ENCODE data around the gene KLK7.
"Not testable (repeated sequence)": the region's sequence is repeated elsewhere in the genome, so short reads cannot be mapped to it uniquely, and the experiment has no call there.

KLK7 gene

GRCh38 chr19:50980208-50980607 is 3.5 kb downstream of the KLK7 start:
- Histone ChIP-seq H3K9me3 (ENCODE audit: control insufficient read depth, low read length) (no peaks in the 10 kb centered on the region), H3K4me1 (ENCODE audit: control insufficient read depth, insufficient read depth, low read length) (peaks cover 14% of the 10 kb centered on the region), H3K36me3 (ENCODE audit: control insufficient read depth, insufficient read depth, low read length) (no peaks in the 10 kb centered on the region), H3K4me3 (ENCODE audit: insufficient read depth, low read depth, low read length) (no peak overlapping the region), H3K27ac (ENCODE audit: insufficient read depth, low read depth, low read length, poor library complexity, severe bottlenecking) (no peak overlapping the region), H3K27me3 (ENCODE audit: control insufficient read depth, insufficient read depth, low read length, poor library complexity, severe bottlenecking) (peaks cover 9% of the 10 kb centered on the region)
- WGBS, 2 experiments = 79 to 84% methylated on average over 13 of the region's 13 CpGs

GRCh38 chr19:50979758-50980157 is 4.0 kb downstream of the KLK7 start:
- peaks cover 14% of the 10 kb centered on the region for H3K4me1 ChIP-seq (ENCODE audit: control insufficient read depth, insufficient read depth, low read length)
- 48 to 53% methylated on average over 8 of the region's 8 CpGs for WGBS, 2 experiments
- peaks cover 9% of the 10 kb centered on the region for H3K27me3 ChIP-seq (ENCODE audit: control insufficient read depth, insufficient read depth, low read length, poor library complexity, severe bottlenecking)

GRCh38 chr19:50978772-50979390 is 4.8 kb downstream of the KLK7 start:
- no peaks in the 10 kb centered on the region for H3K36me3 ChIP-seq (ENCODE audit: control insufficient read depth, insufficient read depth, low read length)
- no peaks in the 10 kb centered on the region for H3K9me3 ChIP-seq (ENCODE audit: control insufficient read depth, low read length)
- no peak overlapping the region for H3K4me3 ChIP-seq (ENCODE audit: insufficient read depth, low read depth, low read length)
- peaks cover 8% of the 10 kb centered on the region for H3K27me3 ChIP-seq (ENCODE audit: control insufficient read depth, insufficient read depth, low read length, poor library complexity, severe bottlenecking)
- H3K4me1 ChIP-seq (ENCODE audit: control insufficient read depth, insufficient read depth, low read length) = peaks cover 14% of the 10 kb centered on the region
- 76 to 84% methylated on average over 5 of the region's 5 CpGs for WGBS, 2 experiments
- no peak overlapping the region for H3K27ac ChIP-seq (ENCODE audit: insufficient read depth, low read depth, low read length, poor library complexity, severe bottlenecking)

More at GRCh38 chr19:50979758-50980157, 4.0 kb downstream of the KLK7 start:
- H3K36me3 ChIP-seq (ENCODE audit: control insufficient read depth, insufficient read depth, low read length) = no peaks in the 10 kb centered on the region
- no peaks in the 10 kb centered on the region for H3K9me3 ChIP-seq (ENCODE audit: control insufficient read depth, low read length)
- H3K27ac ChIP-seq (ENCODE audit: insufficient read depth, low read depth, low read length, poor library complexity, severe bottlenecking) = no peak overlapping the region
- H3K4me3 ChIP-seq (ENCODE audit: insufficient read depth, low read depth, low read length) = no peak overlapping the region

GRCh38 chr19:50977626-50978025 is 6.1 kb downstream of the KLK7 start:
- H3K27me3 ChIP-seq (ENCODE audit: control insufficient read depth, insufficient read depth, low read length, poor library complexity, severe bottlenecking) = peaks cover 3% of the 10 kb centered on the region
- no peaks in the 10 kb centered on the region for H3K9me3 ChIP-seq (ENCODE audit: control insufficient read depth, low read length)
- no peak overlapping the region for H3K27ac ChIP-seq (ENCODE audit: insufficient read depth, low read depth, low read length, poor library complexity, severe bottlenecking)
- no peaks in the 10 kb centered on the region for H3K36me3 ChIP-seq (ENCODE audit: control insufficient read depth, insufficient read depth, low read length)
- H3K4me3 ChIP-seq (ENCODE audit: insufficient read depth, low read depth, low read length) = no peak overlapping the region
- H3K4me1 ChIP-seq (ENCODE audit: control insufficient read depth, insufficient read depth, low read length) = peaks cover 14% of the 10 kb centered on the region
- 87 to 89% methylated on average over 4 of the region's 4 CpGs for WGBS, 2 experiments

- Histone ChIP-seq H3K4me1 (ENCODE audit: control insufficient read depth, insufficient read depth, low read length) (peaks cover 14% of the 10 kb centered on the region), H3K9me3 (ENCODE audit: control insufficient read depth, low read length) (no peaks in the 10 kb centered on the region), H3K27ac (ENCODE audit: insufficient read depth, low read depth, low read length, poor library complexity, severe bottlenecking) (no peak overlapping the region), H3K36me3 (ENCODE audit: control insufficient read depth, insufficient read depth, low read length) (no peaks in the 10 kb centered on the region), H3K27me3 (ENCODE audit: control insufficient read depth, insufficient read depth, low read length, poor library complexity, severe bottlenecking) (peaks cover 1% of the 10 kb centered on the region), H3K4me3 (ENCODE audit: insufficient read depth, low read depth, low read length) (no peak overlapping the region)
- 56 to 59% methylated on average over 8 of the region's 8 CpGs for WGBS, 2 experiments
Measured at GRCh38 chr19:50975766-50976165, 8.0 kb downstream of the KLK7 start.

- 56 to 64% methylated on average over 7 to 8 of the region's 9 CpGs for WGBS, 2 experiments
- Histone ChIP-seq H3K4me1 (ENCODE audit: control insufficient read depth, insufficient read depth, low read length) (peaks cover 10% of the 10 kb centered on the region), H3K27me3 (ENCODE audit: control insufficient read depth, insufficient read depth, low read length, poor library complexity, severe bottlenecking) (no peaks in the 10 kb centered on the region), H3K9me3 (ENCODE audit: control insufficient read depth, low read length) (no peaks in the 10 kb centered on the region), H3K36me3 (ENCODE audit: control insufficient read depth, insufficient read depth, low read length) (no peaks in the 10 kb centered on the region), H3K4me3 (ENCODE audit: insufficient read depth, low read depth, low read length) (no peak overlapping the region), H3K27ac (ENCODE audit: insufficient read depth, low read depth, low read length, poor library complexity, severe bottlenecking) (no peak overlapping the region)
Measured at GRCh38 chr19:50974702-50975556, 8.8 kb downstream of the KLK7 start.

GRCh38 chr19:50972795-50973376 is 10.8 kb downstream of the KLK7 start:
- no peak overlapping the region for H3K4me3 ChIP-seq (ENCODE audit: insufficient read depth, low read depth, low read length)
- H3K27ac ChIP-seq (ENCODE audit: insufficient read depth, low read depth, low read length, poor library complexity, severe bottlenecking) = no peak overlapping the region
- no peaks in the 10 kb centered on the region for H3K27me3 ChIP-seq (ENCODE audit: control insufficient read depth, insufficient read depth, low read length, poor library complexity, severe bottlenecking)
- peaks cover 4% of the 10 kb centered on the region for H3K4me1 ChIP-seq (ENCODE audit: control insufficient read depth, insufficient read depth, low read length)
- 85 to 86% methylated on average over 9 of the region's 9 CpGs for whole genome bisulfite sequencing, 2 experiments
- H3K9me3 ChIP-seq (ENCODE audit: control insufficient read depth, low read length) = no peaks in the 10 kb centered on the region
- no peaks in the 10 kb centered on the region for H3K36me3 ChIP-seq (ENCODE audit: control insufficient read depth, insufficient read depth, low read length)

GRCh38 chr19:50969810-50970209 is 13.9 kb downstream of the KLK7 start:
- H3K27ac ChIP-seq (ENCODE audit: insufficient read depth, low read depth, low read length, poor library complexity, severe bottlenecking); H3K27me3 ChIP-seq (ENCODE audit: control insufficient read depth, insufficient read depth, low read length, poor library complexity, severe bottlenecking); H3K4me1 ChIP-seq (ENCODE audit: control insufficient read depth, insufficient read depth, low read length); H3K4me3 ChIP-seq (ENCODE audit: insufficient read depth, low read depth, low read length); H3K9me3 ChIP-seq (ENCODE audit: control insufficient read depth, low read length); H3K36me3 ChIP-seq (ENCODE audit: control insufficient read depth, insufficient read depth, low read length): not testable (repeated sequence)
- WGBS, 2 experiments = 90 to 94% methylated on average over 3 of the region's 3 CpGs

- H3K36me3 ChIP-seq (ENCODE audit: control insufficient read depth, insufficient read depth, low read length) = no peaks in the 10 kb centered on the region
- 81 to 85% methylated on average over 19 of the region's 19 CpGs for WGBS, 2 experiments
- no peaks in the 10 kb centered on the region for H3K27me3 ChIP-seq (ENCODE audit: control insufficient read depth, insufficient read depth, low read length, poor library complexity, severe bottlenecking)
- H3K9me3 ChIP-seq (ENCODE audit: control insufficient read depth, low read length) = no peaks in the 10 kb centered on the region
- H3K4me1 ChIP-seq (ENCODE audit: control insufficient read depth, insufficient read depth, low read length) = no peaks in the 10 kb centered on the region
- no peak within 1 kb of the TSS for H3K4me3 ChIP-seq (ENCODE audit: insufficient read depth, low read depth, low read length)
- no peak within 1 kb of the TSS for H3K27ac ChIP-seq (ENCODE audit: insufficient read depth, low read depth, low read length, poor library complexity, severe bottlenecking)
Measured at GRCh38 chr19:50969413-50969760, 14.3 kb downstream of the KLK7 start, which contains the start of gene KLK6. TSS of gene KLK6 (minus strand) at chr19:50969591. CDS start at chr19:50968104, 1,487 bp downstream.

GRCh38 chr19:50968716-50969412 is 14.9 kb downstream of the KLK7 start:
- H3K27ac ChIP-seq (ENCODE audit: insufficient read depth, low read depth, low read length, poor library complexity, severe bottlenecking) = no peak overlapping the region
- H3K4me1 ChIP-seq (ENCODE audit: control insufficient read depth, insufficient read depth, low read length) = no peaks in the 10 kb centered on the region
- no peaks in the 10 kb centered on the region for H3K36me3 ChIP-seq (ENCODE audit: control insufficient read depth, insufficient read depth, low read length)
- 69 to 78% methylated on average over 7 of the region's 7 CpGs for WGBS, 2 experiments
- no peaks in the 10 kb centered on the region for H3K27me3 ChIP-seq (ENCODE audit: control insufficient read depth, insufficient read depth, low read length, poor library complexity, severe bottlenecking)
- H3K9me3 ChIP-seq (ENCODE audit: control insufficient read depth, low read length) = no peaks in the 10 kb centered on the region
- no peak overlapping the region for H3K4me3 ChIP-seq (ENCODE audit: insufficient read depth, low read depth, low read length)

Data from ectodermal cell (in vitro differentiated cells).